HepG2 (cell line): Measurements from ENCODE around the gene PDS5B. TPM values are rescaled to one million over a fixed set of nuclear protein-coding genes. Genes with fewer than 3 reads are reported as not detected.

Experiments used
- ATRX ChIP-seq: sonication (generic); formaldehyde crosslinking; IDR thresholded peaks from 2 replicates; pipeline ENCODE4 v1.4.0; 2020; ENCODE audit warnings: missing genetic modification reagents, borderline replicate concordance
- CAMTA2 ChIP-seq: sonication (generic); formaldehyde crosslinking; IDR thresholded peaks from 2 replicates; pipeline ENCODE4 v1.4.0; 2020; ENCODE audit warnings: mild to moderate bottlenecking, missing genetic modification reagents, borderline replicate concordance
- CBFB ChIP-seq: sonication (generic); formaldehyde crosslinking; IDR thresholded peaks from 2 replicates; pipeline ENCODE4 v1.4.0; 2020; ENCODE audit warnings: missing genetic modification reagents
- EP300 ChIP-seq, 3 experiments: sonication (generic) in 1 of 3; formaldehyde crosslinking in 1 of 3; IDR thresholded peaks; 2 replicates each; pipeline versions ENCODE4 v1.5.1 to v1.6.1; 2011 to 2020; ENCODE audit warnings: low read depth in 2 of 3, low read length in 2 of 3, borderline replicate concordance in 1 of 3, improper control_type of control experiment in 1 of 3, mild to moderate bottlenecking in 1 of 3, missing genetic modification reagents in 1 of 3, moderate library complexity in 1 of 3
- FOXA1 ChIP-seq, 2 experiments: fragments of 450-650 bp in 1 of 2; sonication (generic) in 1 of 2; formaldehyde crosslinking in 1 of 2; IDR thresholded peaks; 2 replicates each; pipeline versions ENCODE4 v1.4.0 to v1.6.1; 2016 to 2020; ENCODE audit warnings: missing genetic modification reagents in 1 of 2
- FOXA3 ChIP-seq: IDR thresholded peaks from 2 replicates; pipeline ENCODE4 v1.6.1; 2016; ENCODE audit warnings: missing genetic modification reagents, missing compliant biosample characterization
- FOXP1 ChIP-seq, 2 experiments: fragments of 450-650 bp in 1 of 2; IDR thresholded peaks; 2 replicates each; pipeline ENCODE4 v1.6.1; 2017 to 2018; ENCODE audit warnings: antibody characterized with exemption in 1 of 2
- GATAD2A ChIP-seq: IDR thresholded peaks from 2 replicates; pipeline ENCODE4 v1.6.1; 2016
- HNF4A ChIP-seq: sonication (generic); formaldehyde crosslinking; IDR thresholded peaks from 2 replicates; pipeline ENCODE4 v1.4.0; 2020; ENCODE audit warnings: missing genetic modification reagents
- LCORL ChIP-seq, 2 experiments: fragments of 450-650 bp in 1 of 2; sonication (generic) in 1 of 2; formaldehyde crosslinking in 1 of 2; IDR thresholded peaks; 2 replicates each; pipeline versions ENCODE4 v1.5.0 to v1.6.1; 2017 to 2020; ENCODE audit warnings: antibody characterized with exemption in 1 of 2, missing genetic modification reagents in 1 of 2
- POGZ ChIP-seq: sonication (generic); formaldehyde crosslinking; IDR thresholded peaks from 2 replicates; pipeline ENCODE4 v1.4.0; 2020; ENCODE audit warnings: mild to moderate bottlenecking, missing genetic modification reagents
- SIX1 ChIP-seq: sonication (generic); formaldehyde crosslinking; IDR thresholded peaks from 2 replicates; pipeline ENCODE4 v1.4.0; 2020; ENCODE audit warnings: missing genetic modification reagents, borderline replicate concordance
- SIX4 ChIP-seq: sonication (generic); formaldehyde crosslinking; IDR thresholded peaks from 2 replicates; pipeline ENCODE4 v1.4.0; 2020; ENCODE audit warnings: missing genetic modification reagents
- SOX13 ChIP-seq, 3 experiments: fragments of 450-650 bp in 1 of 3; sonication (generic) in 1 of 3; formaldehyde crosslinking in 1 of 3; IDR thresholded peaks in 2 of 3; conservative IDR thresholded peaks in 1 of 3; 2 replicates each; pipeline versions ENCODE4 v1.5.0 to v1.6.1; 2016 to 2020; ENCODE audit warnings: antibody characterized with exemption in 1 of 3, mild to moderate bottlenecking in 1 of 3, missing compliant biosample characterization in 1 of 3, missing genetic modification reagents in 1 of 3, moderate library complexity in 1 of 3
- SOX5 ChIP-seq: IDR thresholded peaks from 2 replicates; pipeline ENCODE4 v1.6.1; 2016; ENCODE audit warnings: borderline replicate concordance
- SOX6 ChIP-seq, 2 experiments: fragments of 450-650 bp in 1 of 2; sonication (generic) in 1 of 2; formaldehyde crosslinking in 1 of 2; IDR thresholded peaks; 2 replicates each; pipeline versions ENCODE4 v1.4.0 to v1.6.1; 2017 to 2020; ENCODE audit warnings: antibody characterized with exemption in 1 of 2, mild to moderate bottlenecking in 1 of 2, missing genetic modification reagents in 1 of 2
- TFAP4 ChIP-seq: sonication (generic); IDR thresholded peaks from 2 replicates; pipeline ENCODE4 v1.6.1; 2016; ENCODE audit warnings: low read depth, borderline replicate concordance
- ZMYM2 ChIP-seq: sonication (generic); formaldehyde crosslinking; IDR thresholded peaks from 2 replicates; pipeline ENCODE4 v1.8.0; 2022; ENCODE audit warnings: mild to moderate bottlenecking, missing genetic modification reagents
- ZNF446 ChIP-seq: sonication (generic); formaldehyde crosslinking; IDR thresholded peaks from 2 replicates; pipeline ENCODE4 v1.5.0; 2020; ENCODE audit warnings: mild to moderate bottlenecking, missing genetic modification reagents
- ZNF646 ChIP-seq: sonication (generic); formaldehyde crosslinking; IDR thresholded peaks from 2 replicates; pipeline ENCODE4 v1.9.0; 2021; ENCODE audit warnings: mild to moderate bottlenecking, missing genetic modification reagents
- polyA plus RNA-seq, 8 experiments: library from polyadenylated mRNA; depleted of rRNA in 3 of 8; stranded (reverse) in 7 of 8; unstranded in 1 of 8; fragments of >200 nt; fragmentation: Illumina TruSeq in 4 of 8; extraction: Trizol in 4 of 8; gene quantifications; 2 replicates each; pipeline versions ENCODE4 v1.2.1 to v1.2.3, GENCODE V29; 2011 to 2016; ENCODE audit warnings: low read depth in 4 of 8, missing spikeins in 1 of 8, mixed read lengths in 1 of 8; ENCODE audit not compliant: insufficient read depth in 1 of 8
- total RNA-seq, 5 experiments: library from RNA; depleted of rRNA; stranded (reverse); fragments of >200 nt; fragmentation: Illumina TruSeq; extraction: Trizol; gene quantifications; 2 replicates each; pipeline ENCODE4 v1.2.3, GENCODE V29; 2016; ENCODE audit warnings: low read depth in 1 of 5

PDS5B gene
- total and polyA plus RNA-seq, 2 of the 13 experiments (the other 11 are each of a cell fraction or from before 2014, with no cell fraction given), result 5.8 to 24.6 TPM

GRCh38 chr13:32663660-32664059, 77.4 kb downstream of the PDS5B start (continued):
- peak; percentile 33; the same call in 1 of the 2 replicates for TF ChIP-seq TFAP4
- TF ChIP-seq SIX4, result peak; percentile 65; the same call in 1 of the 2 replicates
- TF ChIP-seq CBFB, result no peak
- 0 out of 4 replicates have a peak, but pooled peaks of 1 of the 2 experiments have one; percentile 4 for TF ChIP-seq EP300 (IDR thresholded peaks at IDR 0.05; ENCODE audit: low read depth in 2 of 2, low read length in 2 of 2)
- TF ChIP-seq EP300 (CRISPR knock-in tag; IDR thresholded peaks at IDR 0.05; ENCODE audit: borderline replicate concordance), result no peak
- TF ChIP-seq ZNF446 (CRISPR knock-in tag), result no peak
- TF ChIP-seq SOX13 (IDR thresholded peaks at IDR 0.05), result no peak
- peak in 1 of 2 experiments; percentile 83; a peak in 2 of 4 replicates for TF ChIP-seq SOX13 (CRISPR knock-in tag; conservative IDR thresholded peaks at IDR 0.05 in 1 of 2, IDR thresholded peaks at IDR 0.05 in 1 of 2)
- TF ChIP-seq ZNF646 (CRISPR knock-in tag), result peak; percentile 63; the same call in 1 of the 2 replicates
- TF ChIP-seq POGZ, result 0 out of 2 replicates have a peak, but pooled peaks have one; percentile 16
- TF ChIP-seq SOX5 (CRISPR knock-in tag), result peak; percentile 75
- TF ChIP-seq CAMTA2, result no peak
- peak; percentile 60 for TF ChIP-seq HNF4A (CRISPR knock-in tag)
- TF ChIP-seq FOXP1 (IDR thresholded peaks at IDR 0.05), result no peak
- TF ChIP-seq FOXP1 (CRISPR knock-in tag; IDR thresholded peaks at IDR 0.05), result 0 out of 2 replicates have a peak, but pooled peaks have one; percentile 17
- peak; percentile 29; the same call in 1 of the 2 replicates for TF ChIP-seq GATAD2A (CRISPR knock-in tag)
- TF ChIP-seq FOXA1 (IDR thresholded peaks at IDR 0.05), result no peak
- TF ChIP-seq FOXA1 (CRISPR knock-in tag; IDR thresholded peaks at IDR 0.05), result peak; percentile 80
- no peak for TF ChIP-seq ZMYM2 (CRISPR knock-in tag)
- no peak for TF ChIP-seq ATRX
- no peak for TF ChIP-seq SOX6 (IDR thresholded peaks at IDR 0.05)
- TF ChIP-seq SOX6 (CRISPR knock-in tag; IDR thresholded peaks at IDR 0.05), result peak; percentile 58
- peak; percentile 69 for TF ChIP-seq FOXA3 (CRISPR knock-in tag)
- TF ChIP-seq SIX1 (CRISPR knock-in tag), result peak; percentile 78; the same call in 1 of the 2 replicates
- 0 out of 2 replicates have a peak, but pooled peaks have one; percentile 24 for TF ChIP-seq LCORL (IDR thresholded peaks at IDR 0.05)
- no peak for TF ChIP-seq LCORL (CRISPR knock-in tag; IDR thresholded peaks at IDR 0.05)
